Measurements from ENCODE around the gene MSMO1. TPM values are rescaled to one million over a fixed set of nuclear protein-coding genes. Genes with fewer than 3 reads are reported as not detected.
A peak's percentile ranks its signal among the peaks of the same experiment; 100 is the strongest.

Gene MSMO1
- total and polyA plus RNA-seq, 7 donors = 13.6 to 114 (median 26.8) TPM

GRCh38 chr4:165288639-165289422 is 38.6 kb upstream of the MSMO1 start:
- H3K4me3 ChIP-seq = no peak overlapping the region
- H3K36me3 ChIP-seq = no peaks in the 10 kb centered on the region
- DNase-seq = no peak
- H3K9me3 ChIP-seq = no peaks in the 10 kb centered on the region
- peaks cover 0 to 6% (median 0%) of the 10 kb centered on the region in 4 donors for H3K4me1 ChIP-seq
- no peak overlapping the region for H3K27ac ChIP-seq
- H3K27me3 ChIP-seq = no peaks in the 10 kb centered on the region
- intact Hi-C loops (cut with DNase I) = no loop called here
- no peak for TF ChIP-seq CTCF (IDR thresholded peaks at IDR 0.05)
- no peak for TF ChIP-seq EP300 (IDR thresholded peaks at IDR 0.05)
- TF ChIP-seq POLR2AphosphoS5 (IDR thresholded peaks at IDR 0.05) = no peak
- TF ChIP-seq POLR2A (IDR thresholded peaks at IDR 0.05) = no peak

GRCh38 chr4:165289423-165289785 is 38.1 kb upstream of the MSMO1 start:
- no peak for DNase-seq
- Histone ChIP-seq H3K27ac (no peak overlapping the region), H3K36me3 (no peaks in the 10 kb centered on the region), H3K27me3 (no peaks in the 10 kb centered on the region), H3K4me1 (peaks cover 0 to 6% (median 0%) of the 10 kb centered on the region in 4 donors), H3K9me3 (no peaks in the 10 kb centered on the region), H3K4me3 (no peak overlapping the region)
- intact Hi-C loops (cut with DNase I) = no loop called here
- TF ChIP-seq POLR2AphosphoS5 (IDR thresholded peaks at IDR 0.05) (no peak), EP300 (IDR thresholded peaks at IDR 0.05) (no peak), POLR2A (IDR thresholded peaks at IDR 0.05) (no peak), CTCF (IDR thresholded peaks at IDR 0.05) (no peak)

DNA sequence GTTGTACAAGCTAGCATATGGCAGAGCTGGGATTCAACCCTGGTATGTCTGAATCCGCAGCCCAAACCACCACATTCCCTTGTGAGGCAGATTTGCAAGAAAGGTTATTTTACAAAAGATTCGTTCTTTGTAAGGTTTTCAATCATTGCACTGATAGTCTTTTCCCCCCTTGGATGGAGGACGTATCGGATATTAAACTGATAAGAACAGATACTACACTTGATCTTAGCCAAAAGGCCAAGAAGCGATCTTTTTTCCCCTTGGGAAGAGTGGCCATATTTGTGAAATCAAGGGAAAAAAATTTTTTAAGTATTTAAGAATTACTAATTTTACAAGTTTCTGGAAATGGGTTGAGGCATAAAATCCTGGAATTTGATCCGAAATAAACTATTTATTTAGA is 34.4 kb upstream of the MSMO1 start:
- TF ChIP-seq CTCF (IDR thresholded peaks at IDR 0.05) (no peak), POLR2AphosphoS5 (IDR thresholded peaks at IDR 0.05) (no peak), POLR2A (IDR thresholded peaks at IDR 0.05) (no peak), EP300 (IDR thresholded peaks at IDR 0.05) (no peak)
- H3K4me3 ChIP-seq = no peak overlapping the region
- WGBS, 2 donors = 97% methylated on average over 6 of the region's 6 CpGs
- intact Hi-C loops (cut with DNase I) = no loop called here
- no peaks in the 10 kb centered on the region for H3K9me3 ChIP-seq
- H3K27me3 ChIP-seq = no peaks in the 10 kb centered on the region
- peaks cover 0 to 6% (median 0%) of the 10 kb centered on the region in 4 donors for H3K4me1 ChIP-seq
- no peak for DNase-seq
- no peak overlapping the region for H3K27ac ChIP-seq
- H3K36me3 ChIP-seq = peaks cover 0 to 8% (median 0%) of the 10 kb centered on the region in 4 donors

DNA sequence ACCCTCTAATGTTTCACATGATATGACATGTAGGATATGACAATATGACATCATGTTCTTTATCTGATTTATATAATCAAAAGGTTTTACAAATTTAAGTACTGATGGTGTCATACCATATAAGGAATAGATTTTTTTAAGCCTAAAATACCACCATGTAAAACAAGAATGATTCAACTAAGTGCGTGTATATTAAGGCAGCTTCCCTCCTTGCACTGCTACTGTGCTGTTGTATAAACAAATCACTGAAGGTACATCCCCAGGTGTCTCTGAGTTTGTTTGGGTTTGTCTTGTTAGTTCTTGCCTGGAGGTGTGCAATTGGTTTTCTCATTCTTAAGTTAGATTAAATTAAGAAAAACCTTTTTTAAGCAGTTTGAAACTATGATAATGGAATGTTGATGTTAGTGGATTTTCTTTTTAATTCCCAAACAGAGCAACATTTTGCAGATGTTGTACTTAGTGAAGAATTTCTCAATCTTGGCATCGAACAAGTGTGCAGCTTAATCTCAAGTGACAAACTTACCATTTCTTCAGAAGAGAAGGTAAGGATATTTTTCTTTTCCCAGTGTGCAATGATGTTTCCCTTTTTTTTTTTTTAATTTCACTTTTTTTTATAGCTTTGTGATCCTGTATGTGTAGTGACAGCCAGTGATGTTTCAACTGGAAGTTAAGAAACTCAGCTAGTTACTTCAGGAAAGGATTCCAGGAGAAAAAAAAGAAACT is 33.4 kb upstream of the MSMO1 start:
- TF ChIP-seq POLR2AphosphoS5 (IDR thresholded peaks at IDR 0.05) (peak in 1 of 4 donors; percentile 62), POLR2A (IDR thresholded peaks at IDR 0.05) (no peak)
- Histone ChIP-seq H3K27me3 (no peaks in the 10 kb centered on the region), H3K9me3 (no peaks in the 10 kb centered on the region), H3K27ac (no peak overlapping the region), H3K4me1 (no peaks in the 10 kb centered on the region), H3K36me3 (peaks cover 0 to 14% (median 0%) of the 10 kb centered on the region in 4 donors), H3K4me3 (no peak overlapping the region)
- WGBS, 2 donors = 83 to 88% methylated on average over 2 of the region's 2 CpGs
- intact Hi-C loops (cut with DNase I) = no loop called here
- DNase-seq = no peak

GRCh38 chr4:165294907-165295306 is 32.6 kb upstream of the MSMO1 start:
- Histone ChIP-seq H3K27ac (no peak overlapping the region), H3K4me3 (no peak overlapping the region), H3K4me1 (no peaks in the 10 kb centered on the region), H3K36me3 (peaks cover 0 to 14% (median 0%) of the 10 kb centered on the region in 4 donors), H3K9me3 (no peaks in the 10 kb centered on the region), H3K27me3 (no peaks in the 10 kb centered on the region)
- intact Hi-C loops (cut with DNase I) = no loop called here
- TF ChIP-seq POLR2A (IDR thresholded peaks at IDR 0.05) = no peak
- TF ChIP-seq POLR2AphosphoS5 (IDR thresholded peaks at IDR 0.05) = no peak
- no peak for TF ChIP-seq CTCF (IDR thresholded peaks at IDR 0.05)
- no peak for TF ChIP-seq EP300 (IDR thresholded peaks at IDR 0.05)
- 39 to 75% methylated on average over 5 of the region's 5 CpGs for WGBS, 2 donors
- DNase-seq = no peak
